ENCODE measurements around the gene ABCC9. TPM values are rescaled to one million over a fixed set of nuclear protein-coding genes. Genes with fewer than 3 reads are reported as not detected.
"Not testable (repeated sequence)": the region's sequence is repeated elsewhere in the genome, so short reads cannot be mapped to it uniquely, and the experiment has no call there.

ABCC9 gene
- total RNA-seq, 1 experiment from 2014 or later: 49.2 TPM

DNA sequence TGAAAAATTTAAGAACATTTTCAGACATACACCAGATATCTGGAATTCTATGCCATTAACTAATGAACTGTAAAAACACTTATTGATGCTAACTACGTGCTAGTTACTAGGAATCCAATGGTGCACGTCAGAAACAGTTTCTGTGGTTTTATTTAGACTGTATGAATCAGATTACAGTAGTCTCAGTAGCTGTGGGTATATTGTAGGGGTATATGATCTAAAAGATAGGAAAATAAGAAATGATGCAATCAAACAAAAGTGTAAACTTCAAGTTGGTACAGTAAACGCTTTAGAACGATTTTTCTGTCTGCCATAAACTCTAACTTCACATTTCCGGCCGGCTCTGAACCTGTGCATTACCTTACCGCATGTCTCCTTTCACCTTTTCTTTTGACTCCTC is 2.3 kb downstream of the ABCC9 start:
- DNase-seq (ENCODE audit: extremely low read depth, low read depth): peak; percentile 56

DNA sequence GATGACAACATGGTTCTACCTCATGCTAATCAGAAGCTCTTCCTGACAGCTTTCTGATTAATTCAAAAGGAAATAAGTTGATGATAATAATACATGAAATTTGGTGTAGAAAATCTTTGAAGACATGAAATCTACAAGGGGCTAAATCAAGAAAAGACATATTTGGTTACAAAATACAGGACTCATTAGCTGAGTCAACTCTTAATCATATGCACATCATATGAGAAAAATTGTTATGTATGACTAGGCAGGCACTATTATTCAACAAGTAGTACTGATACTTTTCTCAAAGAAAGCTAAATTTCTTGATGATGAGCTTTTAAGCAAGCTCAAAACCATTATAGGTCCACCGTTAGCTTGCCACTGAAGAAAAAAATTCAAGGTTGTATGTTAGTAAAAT is 7.1 kb downstream of the ABCC9 start:
- no peak for DNase-seq (ENCODE audit: extremely low read depth, low read depth)

DNA sequence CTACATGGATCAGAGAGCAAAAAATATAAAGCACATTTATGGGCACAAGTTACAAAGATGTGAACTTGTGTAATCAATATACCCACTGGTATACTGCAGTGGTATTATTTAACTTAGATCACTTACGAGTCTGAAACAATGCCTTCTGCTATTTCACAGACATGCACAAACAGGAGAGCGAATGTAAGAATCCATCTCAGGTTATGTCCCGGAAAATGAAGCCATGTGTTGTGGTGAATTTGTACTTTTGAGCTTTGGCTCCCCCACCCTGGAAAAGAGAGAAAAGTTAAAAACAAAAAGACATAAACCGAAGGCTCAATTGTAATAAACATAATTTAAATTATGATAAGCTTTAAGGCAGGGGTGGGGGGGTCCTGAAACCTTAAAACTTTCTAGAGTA is 7.6 kb downstream of the ABCC9 start:
- no peak for DNase-seq (ENCODE audit: extremely low read depth, low read depth)

DNA sequence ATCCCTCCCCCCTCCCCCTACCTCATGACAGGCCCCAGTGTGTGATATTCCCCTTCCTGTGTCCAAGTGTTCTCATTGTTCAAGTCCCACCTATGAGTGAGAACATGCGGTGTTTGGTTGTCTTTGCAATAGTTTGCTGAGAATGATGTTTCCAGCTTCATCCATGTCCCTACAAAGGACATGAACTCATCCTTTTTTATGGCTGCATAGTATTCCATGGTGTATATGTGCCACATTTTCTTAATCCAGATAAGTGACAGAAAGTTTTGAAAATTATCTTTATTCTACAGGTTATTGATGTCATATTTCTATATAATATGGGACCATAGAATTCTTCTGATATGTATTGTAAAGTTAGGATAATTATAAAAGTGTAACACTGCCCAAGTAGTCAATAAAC is 11.3 kb downstream of the ABCC9 start:
- DNase-seq (ENCODE audit: extremely low read depth, low read depth): not testable (repeated sequence)

DNA sequence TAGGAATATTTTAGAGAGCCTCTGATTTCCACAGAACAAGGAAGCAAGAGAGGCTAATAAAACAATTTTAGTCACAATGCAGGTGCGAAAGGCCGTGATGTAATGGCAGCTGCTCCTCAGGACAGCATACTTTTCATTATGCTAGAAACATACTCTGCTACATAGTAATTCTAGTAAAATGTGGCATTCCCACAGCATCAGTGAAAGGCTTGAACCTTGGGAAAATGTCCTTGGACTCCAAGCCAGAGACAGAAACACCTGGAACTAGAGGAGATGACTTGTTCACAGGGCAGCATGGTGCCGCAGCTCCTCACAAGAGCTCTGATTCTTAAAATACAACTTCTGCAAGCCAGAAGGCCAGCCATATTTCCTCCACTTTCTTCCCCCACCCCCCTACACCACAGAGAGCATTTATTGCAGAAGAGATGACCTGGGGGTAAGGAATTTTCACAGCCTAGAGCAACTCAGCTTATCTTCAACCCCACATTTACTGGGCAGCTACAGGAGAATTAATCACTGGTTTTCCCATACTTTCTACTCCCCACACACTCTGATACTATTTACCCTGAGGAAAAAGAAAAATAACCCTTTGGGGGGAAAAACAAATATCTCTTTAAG is 15.8 kb downstream of the ABCC9 start:
- DNase-seq (ENCODE audit: extremely low read depth, low read depth): no peak

DNA sequence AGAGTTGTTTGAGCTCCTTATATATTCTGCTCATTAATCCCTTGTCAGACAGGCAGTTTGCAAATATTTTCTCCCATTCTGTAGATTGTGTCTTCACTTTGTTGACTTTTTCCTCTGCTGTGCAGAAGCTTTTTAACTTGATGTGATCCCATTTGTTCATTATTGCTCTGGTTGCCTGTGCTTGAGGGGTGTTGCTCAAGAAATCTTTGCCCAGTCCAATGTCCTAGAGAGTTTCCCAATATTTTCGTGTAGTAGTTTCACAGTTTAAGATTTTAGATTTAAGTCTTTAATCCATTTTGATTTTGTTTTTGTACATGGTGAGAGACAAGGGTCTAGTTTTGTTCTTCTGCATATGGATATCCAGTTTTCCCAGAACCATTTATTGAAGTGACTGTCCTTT is 19.8 kb downstream of the ABCC9 start:
- no peak for DNase-seq (ENCODE audit: extremely low read depth, low read depth)

DNA sequence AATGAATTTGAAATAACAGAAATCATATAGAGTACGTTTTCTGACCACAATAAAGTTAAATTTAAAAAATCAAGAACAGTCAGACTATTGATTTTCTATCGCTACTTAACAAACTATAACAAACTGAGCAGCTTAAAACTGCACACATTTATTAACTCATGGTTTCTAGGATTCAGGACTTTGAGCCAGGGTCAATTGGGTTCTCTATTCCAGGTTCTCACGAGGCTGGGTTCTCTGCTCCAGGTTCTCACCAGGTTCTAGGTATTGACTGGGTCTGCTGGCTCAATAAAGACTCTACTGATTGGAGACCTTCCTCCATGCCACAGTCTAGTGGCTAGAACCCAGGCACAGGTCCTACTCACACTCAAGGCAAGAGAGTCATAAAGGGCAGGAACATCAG is 22.8 kb downstream of the ABCC9 start:
- no peak for DNase-seq (ENCODE audit: extremely low read depth, low read depth)

DNA sequence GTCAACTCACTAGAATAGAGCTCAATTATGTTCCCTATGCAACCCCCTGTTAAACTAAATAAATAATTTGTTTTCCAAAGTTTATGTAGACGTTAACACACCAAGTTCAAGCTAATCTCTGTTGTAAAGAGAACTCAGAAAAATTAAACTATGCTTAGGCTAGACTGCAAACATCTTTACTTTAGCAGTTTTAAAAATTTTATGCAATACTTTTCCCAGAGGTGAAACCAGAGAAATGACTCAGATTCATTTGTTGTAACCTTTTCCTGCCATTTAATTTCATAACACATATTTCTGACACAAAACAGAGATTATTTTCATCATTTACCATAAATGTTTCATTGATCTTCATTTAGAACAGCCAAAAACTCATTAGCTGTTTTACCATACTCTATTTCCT is 27.4 kb downstream of the ABCC9 start:
- DNase-seq (ENCODE audit: extremely low read depth, low read depth): no peak

DNA sequence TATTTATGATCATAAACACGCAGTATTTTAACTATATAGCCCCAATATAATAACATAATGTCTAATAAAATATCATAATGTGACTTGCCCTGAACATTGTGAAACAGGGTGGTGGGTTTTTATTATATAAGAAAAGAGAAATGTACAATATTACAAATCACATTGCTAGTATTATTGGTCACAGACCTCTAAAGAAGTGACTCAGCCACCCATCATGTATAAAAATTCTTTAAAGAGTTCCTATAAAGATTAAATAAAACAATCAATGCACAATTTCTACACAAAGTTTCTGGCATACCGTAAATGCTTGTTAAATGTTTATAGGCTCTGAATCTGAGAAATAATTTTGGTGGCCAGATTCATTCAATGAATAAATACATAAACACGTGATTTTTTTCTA is 28.9 kb downstream of the ABCC9 start:
- no peak for DNase-seq (ENCODE audit: extremely low read depth, low read depth)

DNA sequence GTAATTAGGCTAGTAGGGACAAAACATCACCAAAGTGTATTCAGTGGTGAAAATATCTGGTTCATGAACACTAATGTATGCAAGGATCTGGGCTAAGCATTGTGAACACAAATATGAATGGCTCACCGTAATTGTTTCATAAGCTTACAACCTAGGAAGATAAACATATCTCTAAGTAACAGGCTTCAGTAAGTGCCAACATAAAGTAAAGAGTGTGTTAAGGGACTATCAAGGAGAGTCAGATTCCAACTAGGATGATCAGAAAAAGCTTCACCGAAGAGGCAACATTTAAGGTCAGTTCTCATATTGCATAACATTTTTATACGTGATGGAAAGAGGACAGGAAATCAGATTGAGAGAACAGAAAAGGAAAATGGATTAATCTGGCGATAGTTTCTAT is 29.4 kb downstream of the ABCC9 start:
- no peak for DNase-seq (ENCODE audit: extremely low read depth, low read depth)

DNA sequence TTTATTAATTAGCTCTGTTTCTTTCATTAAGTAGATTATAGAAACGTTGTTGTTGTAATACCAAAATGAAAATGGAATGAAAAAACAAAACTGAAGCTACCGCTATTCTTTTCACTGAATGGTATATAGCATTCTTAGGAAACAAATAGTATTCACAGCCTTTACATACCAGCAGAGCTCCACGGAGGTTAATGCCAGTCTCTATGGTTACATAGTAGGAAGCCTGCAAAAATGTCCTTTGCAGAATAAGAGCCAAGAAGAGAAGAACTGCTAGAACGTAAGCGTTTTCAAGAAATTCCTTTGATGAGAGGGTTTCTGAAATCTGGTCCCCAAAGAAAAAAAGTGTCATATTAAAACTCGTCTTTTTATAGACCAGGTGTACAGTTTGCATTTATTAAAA is 30.6 kb downstream of the ABCC9 start:
- no peak for DNase-seq (ENCODE audit: extremely low read depth, low read depth)

DNA sequence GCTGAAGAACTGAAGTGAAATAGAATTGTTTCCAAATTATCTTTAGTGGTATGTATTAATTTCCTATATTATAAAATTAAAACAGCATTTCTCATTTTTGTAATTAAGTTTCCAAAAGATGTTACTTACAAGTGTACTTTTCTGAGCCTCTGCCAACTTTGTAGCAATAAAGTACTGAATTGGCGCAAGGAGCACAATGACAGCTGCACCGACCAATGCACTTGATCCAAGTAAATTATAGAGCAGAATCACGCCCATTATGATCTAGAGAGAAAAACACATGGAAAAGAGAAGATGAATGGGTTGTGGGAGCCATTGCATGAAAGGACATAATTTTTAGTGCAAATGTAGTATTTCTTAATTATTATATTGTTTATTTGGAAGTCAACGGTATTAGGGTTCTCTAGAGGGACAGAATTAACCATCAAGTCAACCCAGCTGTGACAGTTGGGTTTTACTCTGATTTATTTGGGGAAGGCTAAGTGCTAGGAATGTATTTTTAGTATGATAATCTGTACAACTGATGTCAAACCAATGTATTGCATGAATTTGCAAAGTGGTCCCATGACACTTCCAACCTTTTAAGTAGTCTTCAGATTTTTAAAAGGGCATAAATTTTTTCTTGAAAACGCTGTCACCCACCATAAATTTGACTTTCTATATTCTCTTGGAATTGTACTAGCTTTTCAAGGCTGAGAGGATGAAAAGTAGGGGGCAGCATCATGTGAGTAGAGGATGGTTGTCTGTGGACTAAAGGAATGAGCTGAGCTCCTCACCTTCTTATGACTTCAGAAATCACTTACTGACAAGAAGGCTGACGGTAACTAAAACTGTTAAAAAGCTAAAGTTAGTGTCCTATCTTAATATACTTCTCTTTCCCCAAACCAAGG is 33.0 kb downstream of the ABCC9 start:
- no peak for DNase-seq (ENCODE audit: extremely low read depth, low read depth)

DNA sequence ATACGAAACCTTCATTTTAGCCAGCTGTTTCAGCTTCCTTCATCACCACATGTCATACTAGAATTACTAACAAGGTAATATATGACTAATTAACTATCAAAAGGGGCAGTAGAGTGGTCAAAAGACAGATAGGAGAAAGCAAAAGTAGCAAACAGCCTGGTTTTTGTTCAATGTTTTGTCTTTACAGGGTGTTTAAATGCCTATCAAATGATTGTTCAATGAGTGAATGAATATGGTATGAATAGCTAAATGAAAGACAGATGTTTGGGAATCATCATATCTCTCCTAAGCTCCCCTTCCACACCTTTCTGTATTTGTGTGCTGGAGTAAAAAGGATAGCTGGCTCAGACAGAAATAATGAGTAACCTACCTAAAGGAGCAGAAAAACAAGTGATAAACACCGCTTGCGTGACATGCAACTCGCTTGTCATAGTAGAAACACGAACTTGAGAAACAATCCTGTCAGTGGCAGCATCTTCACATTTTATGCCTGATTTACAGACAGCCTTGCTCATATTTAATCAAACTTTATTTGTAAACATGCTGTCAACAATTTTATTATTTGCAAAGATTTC is 34.2 kb downstream of the ABCC9 start:
- no peak for DNase-seq (ENCODE audit: extremely low read depth, low read depth)

DNA sequence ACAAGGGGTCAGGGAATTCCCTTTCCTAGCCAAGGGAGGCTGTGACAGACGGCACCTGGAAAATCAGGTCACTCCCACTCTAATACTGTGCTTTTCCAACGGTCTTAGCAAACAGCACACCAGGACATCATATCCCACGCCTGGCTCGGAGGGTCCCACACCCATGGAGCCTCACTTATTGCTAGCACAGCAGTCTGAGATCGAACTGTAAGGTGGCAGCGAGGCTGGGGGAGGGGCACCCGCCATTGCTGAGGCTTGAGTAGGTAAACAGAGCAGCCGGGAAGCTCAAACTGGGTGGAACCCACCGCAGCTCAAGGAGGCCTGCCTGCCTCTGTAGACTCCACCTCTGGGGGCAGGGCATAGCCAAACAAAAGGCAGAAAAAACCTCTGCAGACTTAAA is 41.7 kb downstream of the ABCC9 start:
- not testable (repeated sequence) for DNase-seq (ENCODE audit: extremely low read depth, low read depth)

DNA sequence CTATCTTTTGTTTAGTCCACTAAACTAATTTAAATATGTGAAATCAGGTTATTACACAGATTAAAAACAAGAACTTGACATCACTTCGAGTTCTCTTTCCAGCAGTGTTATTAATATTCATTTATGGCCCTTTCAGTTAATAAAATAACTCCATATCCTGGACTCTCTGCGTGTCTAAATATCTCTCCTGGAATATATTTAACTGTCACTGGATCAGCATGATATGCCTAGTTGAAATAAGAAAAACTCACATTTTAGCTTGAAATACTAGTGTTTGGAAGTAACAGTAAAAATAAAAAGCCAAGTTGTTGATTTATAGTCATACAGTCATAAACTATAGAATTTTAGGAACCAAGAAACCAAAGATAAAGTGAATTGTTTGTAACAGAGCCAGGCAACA is 45.6 kb downstream of the ABCC9 start:
- DNase-seq (ENCODE audit: extremely low read depth, low read depth): no peak

DNA sequence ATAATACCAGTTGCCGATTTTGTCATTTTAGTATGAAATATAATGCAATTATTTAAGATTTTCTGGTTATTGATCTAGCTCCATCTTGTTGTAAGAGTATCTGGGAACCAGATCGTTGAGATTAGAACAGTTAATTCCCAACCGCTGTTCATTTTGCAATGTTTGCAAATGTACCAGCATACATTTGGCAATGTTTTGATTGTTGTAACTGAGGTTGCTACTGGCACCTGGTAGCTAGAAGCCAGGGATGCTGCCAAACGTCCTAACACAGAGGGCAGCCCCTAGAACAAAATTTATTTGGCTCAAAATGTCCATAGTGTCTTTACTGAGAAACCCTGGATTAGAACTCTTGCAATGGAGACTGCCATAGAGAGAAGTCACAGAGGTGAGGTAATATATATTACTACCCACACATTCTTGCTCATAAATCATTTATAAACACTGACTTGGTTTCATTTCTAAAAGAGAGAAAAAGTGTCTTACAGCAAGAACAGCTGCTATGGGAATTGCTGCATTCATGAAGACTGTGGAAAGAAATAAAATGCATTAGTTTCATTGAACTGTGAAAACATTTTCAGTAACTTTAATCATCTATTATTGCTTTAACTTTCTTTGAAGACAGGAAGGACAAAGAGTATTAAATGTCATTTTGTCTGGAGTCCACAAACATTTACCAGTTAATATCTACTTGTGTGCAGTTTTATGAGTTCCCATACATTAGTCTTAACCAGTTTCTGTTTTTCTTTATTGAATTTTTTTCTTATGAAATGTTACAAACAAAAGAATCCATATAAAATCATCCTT is 46.2 kb downstream of the ABCC9 start:
- no peak for DNase-seq (ENCODE audit: extremely low read depth, low read depth)

DNA sequence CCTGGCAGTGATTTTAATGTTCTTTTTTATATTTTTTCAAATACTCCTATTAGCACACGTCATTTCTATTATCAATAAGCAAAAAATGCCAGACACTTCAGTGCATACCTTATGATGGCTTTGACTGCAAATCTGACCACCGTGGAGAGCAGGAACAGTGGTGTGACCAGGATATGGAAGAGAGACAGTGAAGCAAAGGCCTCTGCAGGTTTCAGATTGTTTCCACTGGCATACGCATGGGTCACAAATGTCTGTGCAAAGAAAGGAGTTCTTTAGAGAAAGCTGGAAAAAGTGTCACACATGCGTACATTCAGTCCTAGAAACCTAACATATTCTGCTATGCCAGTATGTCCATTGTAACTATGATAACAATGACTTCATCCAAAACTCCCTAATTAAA is 47.3 kb downstream of the ABCC9 start:
- no peak for DNase-seq (ENCODE audit: extremely low read depth, low read depth)

DNA sequence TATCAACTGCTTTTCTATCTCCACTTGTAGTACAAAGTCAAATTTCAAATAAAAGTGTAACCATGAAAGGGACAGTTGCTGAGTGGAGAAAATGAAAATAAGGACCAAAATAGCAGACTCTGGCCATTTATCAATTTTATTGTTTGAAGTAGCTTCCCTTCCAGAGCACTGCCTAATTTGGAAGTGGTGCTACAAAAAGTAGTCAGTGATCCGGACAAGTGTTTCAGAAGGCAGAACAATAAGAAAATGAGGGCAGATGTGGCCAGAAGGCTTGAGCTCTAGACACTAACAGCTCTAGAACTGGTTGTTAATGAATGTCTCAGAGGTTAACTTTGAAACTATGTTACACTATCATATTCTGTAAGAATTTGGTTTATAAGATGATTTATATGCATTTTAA is 48.9 kb downstream of the ABCC9 start:
- no peak for DNase-seq (ENCODE audit: extremely low read depth, low read depth)

DNA sequence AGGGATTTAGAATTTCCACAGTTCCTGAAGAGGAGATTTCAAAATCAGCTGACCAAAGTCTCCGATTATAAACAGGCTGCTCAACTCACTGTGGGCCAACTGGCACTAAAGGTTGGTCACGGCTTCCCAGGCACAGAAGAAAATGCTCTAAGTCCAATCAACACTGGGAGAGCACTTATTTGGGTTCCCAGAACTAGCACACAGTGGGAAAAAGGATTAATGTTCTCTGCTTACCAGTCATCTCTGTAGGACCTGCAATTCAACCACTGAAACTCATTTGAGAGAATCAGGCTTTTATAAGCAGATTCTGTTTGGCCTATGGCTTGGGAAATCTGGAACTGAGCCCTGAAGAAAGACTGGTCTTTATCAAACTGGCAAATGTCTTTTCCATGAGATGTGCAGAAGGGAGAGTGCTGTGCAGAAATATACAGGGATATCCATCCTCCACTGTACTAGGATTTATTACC is 49.4 kb downstream of the ABCC9 start:
- DNase-seq (ENCODE audit: extremely low read depth, low read depth): no peak

DNA sequence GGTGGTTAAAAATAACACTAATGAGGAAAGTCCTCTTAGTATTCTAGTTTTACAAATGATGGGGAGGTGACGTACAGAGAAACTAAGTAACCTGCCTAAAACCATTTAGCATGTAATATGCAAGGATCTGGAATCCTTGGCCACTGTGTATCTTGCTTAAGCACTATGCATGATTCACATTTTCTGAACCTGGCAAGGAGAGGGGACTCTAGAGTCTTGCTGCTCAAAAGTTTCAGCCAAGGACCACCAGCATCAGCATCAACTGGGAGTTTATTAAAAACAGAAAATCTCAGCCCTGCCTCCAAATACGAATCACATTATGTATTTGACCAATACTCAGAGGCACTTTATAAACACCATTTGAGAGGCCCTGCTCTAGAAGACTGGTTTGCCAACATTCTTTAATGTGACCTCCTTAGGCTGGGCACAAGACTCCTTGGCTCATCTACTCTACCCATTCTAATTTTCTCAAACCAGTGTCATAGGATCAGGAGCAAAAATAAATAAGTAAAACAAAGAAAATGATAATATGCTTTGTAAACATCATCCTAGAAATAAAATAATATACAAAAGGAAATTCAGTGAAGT is 52.9 kb downstream of the ABCC9 start:
- no peak for DNase-seq (ENCODE audit: extremely low read depth, low read depth)

DNA sequence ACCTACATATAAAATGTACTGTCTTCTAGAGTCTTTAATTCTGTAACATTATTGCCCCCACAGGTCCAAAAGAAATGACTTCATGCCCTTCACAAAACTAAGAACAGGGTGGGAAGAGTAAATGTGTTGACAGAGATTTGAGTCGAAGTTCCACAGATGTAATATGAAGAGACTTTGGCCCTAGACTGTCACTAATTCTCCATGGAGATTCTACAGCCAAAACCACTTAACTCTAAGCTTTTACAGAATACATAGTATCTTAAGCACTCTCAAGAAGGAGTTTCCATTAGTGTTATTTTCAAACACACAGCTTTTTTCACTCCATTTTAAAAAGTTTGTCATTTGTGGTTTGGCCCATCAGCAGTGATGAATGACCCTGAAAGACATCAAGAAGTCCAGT is 56.3 kb downstream of the ABCC9 start:
- DNase-seq (ENCODE audit: extremely low read depth, low read depth): no peak

Data from NCI-H460 (cell line).